Brain pericyte (primary cell): ENCODE measurements around the gene TEAD1.

ENCODE experiments used
- DNase-seq: peaks from one replicate; pipeline ENCODE4 v3.0.0-alpha.2; 2012; ENCODE audit warnings: low read depth, low spot score

Gene TEAD1

GRCh38 chr11:12707500-12707880 is 33.3 kb downstream of the TEAD1 start:
- no peak for DNase-seq

- DNase-seq, result no peak
Observed at GRCh38 chr11:12711496-12711895, 37.3 kb downstream of the TEAD1 start.

DNA sequence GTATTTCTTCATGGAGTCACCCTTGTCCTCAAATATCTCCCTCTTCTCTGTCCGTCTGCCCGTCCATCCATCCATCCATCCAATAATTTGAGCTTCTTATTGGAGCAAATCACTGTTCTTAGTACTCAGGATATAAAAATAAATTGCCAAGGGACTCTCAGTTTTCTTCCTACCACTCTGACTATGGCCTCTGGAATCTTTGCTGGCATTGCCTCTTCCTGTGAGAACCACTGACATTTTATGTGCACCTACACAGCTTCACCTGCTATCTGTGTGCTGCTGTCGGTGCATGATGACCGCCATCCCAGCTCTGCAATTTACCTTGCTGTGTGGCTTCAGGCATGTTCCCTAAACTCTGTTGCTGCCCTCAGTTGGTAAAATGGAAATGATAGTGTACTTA is 37.9 kb downstream of the TEAD1 start:
- no peak for DNase-seq

GRCh38 chr11:12715131-12715530 is 40.9 kb downstream of the TEAD1 start:
- DNase-seq, result no peak

DNA sequence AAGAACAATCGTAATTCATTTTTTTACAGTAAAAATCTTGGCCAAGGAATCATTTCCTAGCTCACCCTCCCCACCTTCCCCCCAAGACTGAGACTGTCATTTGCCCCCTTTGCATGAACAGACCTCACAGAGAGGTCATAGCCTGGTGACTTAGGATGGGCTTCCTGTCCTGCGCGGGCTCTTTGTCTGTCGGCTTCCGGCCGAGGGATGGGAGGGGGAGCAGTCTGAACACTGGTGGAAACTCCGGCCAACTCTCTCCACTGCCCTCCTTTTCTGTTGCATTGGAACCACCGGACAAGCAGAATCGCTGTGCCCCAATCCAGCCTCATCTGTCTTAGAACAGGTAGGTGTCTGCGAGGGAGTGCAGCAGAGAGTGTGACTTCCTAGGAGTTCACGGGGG is 41.7 kb downstream of the TEAD1 start:
- DNase-seq, result no peak

DNA sequence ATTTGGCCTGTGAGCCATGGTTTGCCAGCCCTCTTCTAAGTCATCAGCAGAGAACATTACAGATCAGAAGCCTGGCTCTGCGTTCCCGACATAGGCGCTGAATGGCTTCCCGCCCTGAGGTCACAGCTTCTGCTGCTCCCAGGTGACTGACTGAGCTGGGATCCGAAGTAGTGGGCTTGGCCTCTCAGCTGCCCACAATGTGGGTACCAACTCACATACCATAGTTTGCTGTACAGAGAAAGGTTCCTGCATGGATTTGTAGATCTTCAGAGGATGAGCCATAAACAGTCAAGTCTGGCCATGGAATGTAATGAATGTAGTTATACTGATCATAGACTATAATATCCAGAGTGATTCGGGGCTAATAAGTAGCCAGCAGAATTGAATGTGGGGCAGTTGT is 42.6 kb downstream of the TEAD1 start:
- DNase-seq, result no peak

DNA sequence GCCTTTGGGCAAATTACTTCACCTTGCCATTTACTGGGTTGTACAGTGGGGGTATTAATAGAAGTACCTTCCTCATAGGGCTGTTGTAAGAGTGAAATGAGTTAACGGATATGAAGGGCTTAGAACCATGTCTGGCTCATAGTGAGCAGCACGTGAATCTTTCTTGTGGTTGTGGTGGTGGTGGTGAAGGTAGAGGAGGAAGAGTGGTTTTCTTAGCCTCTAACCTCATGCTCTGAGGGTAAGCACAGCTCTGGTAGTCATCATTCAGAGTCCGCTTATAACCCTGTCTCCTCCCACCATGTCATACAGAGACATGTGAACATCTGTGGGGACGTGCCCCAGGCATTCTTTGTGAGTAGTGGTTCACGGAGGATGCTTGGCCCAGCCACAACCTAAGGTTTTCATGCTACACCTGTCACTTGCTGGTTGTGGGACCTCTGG is 43.6 kb downstream of the TEAD1 start:
- DNase-seq, result no peak

- no peak for DNase-seq
Observed at GRCh38 chr11:12719221-12719620, 45.0 kb downstream of the TEAD1 start.

DNA sequence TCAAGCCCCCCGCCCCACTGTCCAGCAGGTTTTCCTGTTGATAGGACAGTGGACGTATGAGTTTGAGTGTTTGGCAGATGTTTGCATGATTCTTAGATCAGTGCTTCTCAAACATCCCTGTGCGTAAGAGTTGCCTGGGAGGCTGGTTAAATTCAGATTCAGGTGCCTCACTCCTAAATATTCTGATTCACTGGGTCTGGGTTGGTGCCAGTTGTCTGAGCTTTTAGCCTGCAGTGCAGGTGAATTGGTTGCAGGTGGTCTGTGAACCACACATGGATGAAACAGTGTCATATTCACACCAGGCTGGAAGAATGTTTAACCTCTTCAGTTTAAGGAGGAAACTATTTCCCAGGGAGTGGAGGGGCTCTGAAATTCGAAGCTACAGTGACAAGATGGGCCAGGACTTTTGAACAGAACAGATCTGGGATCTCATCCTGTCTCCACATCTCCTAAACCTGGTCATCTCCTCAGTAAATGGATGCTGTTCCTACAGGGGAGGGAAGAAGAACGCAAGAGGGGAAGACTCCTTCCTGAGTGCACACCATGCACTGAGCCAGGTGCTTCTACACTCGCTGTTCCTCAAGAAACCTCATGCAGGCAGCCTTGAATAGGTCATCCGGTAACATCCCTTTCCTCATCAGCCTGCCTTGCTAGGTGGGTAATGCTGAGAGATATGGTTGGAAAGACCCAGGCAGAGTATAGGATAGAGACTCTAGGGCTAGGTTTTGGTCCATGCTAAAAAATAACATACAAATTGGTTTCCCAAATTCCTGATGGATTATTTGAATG is 47.8 kb downstream of the TEAD1 start:
- DNase-seq, result no peak

DNA sequence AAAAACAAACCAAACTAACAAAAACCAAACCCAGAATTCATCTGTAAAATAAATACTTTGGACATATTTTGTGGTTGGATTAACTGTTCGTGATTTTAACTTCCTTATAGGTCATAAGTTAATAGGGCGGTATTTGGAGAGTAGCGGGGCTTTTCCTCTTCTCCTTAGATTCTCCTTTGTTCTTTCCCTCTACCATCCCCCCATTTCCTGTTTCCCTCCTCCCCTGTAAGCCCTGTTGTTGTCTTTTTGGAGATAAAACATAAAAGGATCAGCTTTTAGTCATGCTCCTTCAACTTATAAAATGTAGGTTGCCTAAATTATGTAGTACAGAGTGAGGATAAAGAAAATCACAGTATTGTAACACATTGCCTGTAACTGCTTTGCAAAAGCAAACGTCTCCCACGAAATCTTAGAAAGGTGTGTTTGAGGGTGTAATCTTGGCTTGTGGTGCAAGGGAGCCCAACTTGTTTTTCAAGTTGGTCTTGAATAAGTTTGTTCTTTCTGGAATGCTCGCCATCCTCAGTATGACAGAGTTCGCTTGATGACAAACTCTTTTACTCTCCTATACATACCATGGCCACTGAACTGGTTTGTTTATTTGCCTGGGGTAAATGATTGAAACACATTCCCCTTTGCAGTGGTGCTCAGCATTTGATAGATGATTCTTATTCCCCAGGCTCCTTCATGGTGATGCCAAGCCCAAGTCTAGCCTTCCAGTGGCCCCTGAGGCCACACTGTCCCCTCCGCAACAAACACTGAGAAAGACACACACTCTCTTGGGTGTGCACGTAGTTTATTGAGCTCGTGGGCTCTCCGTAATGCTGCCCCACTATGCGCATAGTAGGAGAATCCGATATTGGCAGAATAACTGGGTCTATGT is 49.4 kb downstream of the TEAD1 start:
- DNase-seq, result no peak

DNA sequence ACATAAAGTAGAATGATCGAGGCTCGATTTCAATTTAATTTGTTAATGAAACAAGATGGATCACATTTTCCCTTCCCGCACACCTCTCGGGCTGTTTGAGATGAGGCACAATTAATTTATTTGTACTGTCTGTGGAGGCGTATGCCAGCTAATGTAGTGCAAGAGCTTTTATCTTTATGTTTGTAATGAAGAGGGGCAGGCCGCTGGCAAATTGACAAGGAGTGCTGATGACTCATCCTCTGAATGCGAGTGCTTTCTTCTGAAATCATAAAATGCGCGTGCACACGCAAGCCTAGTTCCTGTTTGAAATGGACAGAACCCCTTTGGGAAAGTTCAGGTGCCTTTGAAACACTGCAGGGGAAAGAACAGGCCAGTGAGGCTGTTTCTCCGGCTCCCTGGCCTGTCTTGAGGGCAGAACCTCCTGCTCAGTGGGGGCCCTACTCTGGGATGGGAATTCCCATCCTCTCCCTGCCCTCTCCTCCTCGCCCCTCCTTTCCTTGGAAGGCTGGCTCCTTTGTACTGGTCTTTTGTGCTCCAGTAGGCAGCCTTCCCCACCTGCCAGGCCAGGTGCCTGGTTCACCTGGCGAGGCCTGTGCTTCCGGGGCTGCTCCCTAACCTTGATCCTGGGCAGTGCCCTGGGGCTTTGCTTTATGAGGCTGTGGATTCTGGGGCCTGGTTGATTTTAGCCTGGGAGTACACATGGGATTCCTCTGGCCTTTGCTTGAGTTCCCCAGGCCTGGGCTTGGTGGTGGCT is 50.3 kb downstream of the TEAD1 start:
- peak; percentile 87 for DNase-seq

DNA sequence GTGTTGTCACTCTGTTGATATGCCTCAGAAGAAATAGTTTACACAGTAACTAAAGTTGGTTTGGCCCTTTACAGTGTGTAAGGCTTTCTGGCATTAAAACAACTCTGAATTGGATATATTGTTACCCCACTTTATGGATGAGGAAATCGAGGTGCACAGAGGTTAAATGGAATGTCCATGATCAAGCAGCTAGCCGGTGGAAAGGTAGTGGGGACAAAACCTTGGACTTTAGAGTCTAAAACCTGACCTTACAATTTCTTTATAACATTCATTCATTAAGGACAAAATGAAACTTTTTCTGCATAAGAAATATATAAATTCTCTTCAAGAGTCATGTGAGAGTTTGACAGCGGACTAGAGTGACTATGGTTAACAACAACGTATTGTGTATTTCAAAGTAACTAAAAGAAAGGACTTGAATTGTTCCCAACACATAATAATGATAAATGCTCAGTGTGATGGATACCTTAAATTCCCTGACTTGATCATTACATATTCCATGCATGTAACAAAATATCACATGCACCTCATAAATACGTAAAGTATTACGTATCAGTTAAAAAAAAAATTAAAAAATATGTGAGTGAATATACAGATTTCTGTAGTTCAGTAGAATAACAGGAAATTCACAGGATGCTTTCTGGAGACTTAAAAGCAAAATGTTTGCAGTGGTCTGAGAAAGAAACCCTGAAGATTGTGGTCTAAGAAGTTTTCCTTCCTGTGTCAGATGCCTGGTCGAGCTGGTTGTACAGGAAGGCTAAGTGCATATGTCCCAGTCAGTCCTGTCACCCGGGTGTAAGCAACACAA is 51.0 kb downstream of the TEAD1 start:
- DNase-seq, result no peak

DNA sequence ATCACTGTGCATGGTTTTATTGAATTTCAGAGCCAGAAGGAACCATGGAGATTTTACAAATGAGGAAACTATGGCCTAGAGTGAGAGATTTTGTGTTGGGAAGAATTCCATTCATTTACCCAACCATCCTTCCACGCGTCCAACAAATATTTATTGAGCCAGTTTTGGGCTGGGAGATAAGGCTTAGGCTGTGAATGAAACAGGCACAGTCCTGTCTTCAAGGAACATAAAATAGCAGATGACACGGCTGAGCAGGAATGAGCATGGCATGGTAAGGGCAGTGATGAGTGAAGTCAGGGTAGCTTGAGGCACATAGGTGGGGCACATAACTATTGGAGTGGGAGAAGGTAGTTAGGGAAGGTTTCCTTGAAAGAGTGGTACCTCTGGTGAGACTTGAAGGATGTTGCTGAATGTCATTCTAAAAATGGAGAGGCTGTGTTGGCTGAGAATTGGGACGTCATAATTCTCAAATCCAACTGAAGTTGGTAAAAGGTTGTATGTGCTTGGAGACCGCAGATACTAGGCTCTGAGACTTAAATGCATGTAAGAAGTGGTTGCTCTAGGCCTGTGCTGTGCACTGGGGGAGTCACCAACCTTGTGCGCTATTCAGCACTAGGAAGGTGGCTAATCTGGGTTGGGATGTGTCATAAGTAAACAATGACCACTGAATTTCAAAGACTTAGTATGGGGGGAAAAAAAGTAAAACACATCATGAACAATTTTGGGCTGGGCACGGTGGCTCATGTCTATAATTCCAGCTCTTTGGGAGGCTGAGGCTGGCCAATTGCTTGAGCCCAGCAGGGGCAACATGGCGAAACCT is 51.9 kb downstream of the TEAD1 start:
- no peak for DNase-seq

- no peak for DNase-seq
Observed at GRCh38 chr11:12727563-12728211, 53.5 kb downstream of the TEAD1 start.

GRCh38 chr11:12728417-12728816 is 54.2 kb downstream of the TEAD1 start:
- DNase-seq, result no peak

DNA sequence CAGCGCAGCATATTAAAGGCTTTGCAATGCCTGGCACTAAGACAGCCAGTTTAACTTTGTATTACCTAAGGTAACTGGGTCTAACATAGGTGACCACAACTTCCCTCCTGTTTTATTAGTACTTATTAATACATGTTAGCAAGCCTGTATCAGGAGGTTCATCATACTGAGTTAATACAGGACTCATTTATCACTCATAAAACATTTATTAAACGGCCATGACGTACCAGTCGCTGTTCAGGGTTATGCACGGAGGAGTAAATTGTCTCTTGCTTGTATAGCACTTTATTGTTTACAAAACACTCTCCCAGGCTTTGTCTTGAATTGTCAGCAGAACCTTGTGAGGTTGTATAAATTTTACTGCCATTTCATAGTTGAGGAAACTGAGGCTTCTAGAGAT is 55.7 kb downstream of the TEAD1 start:
- no peak for DNase-seq

- DNase-seq, result no peak
Observed at GRCh38 chr11:12731841-12732336, 57.7 kb downstream of the TEAD1 start.

- no peak for DNase-seq
Observed at GRCh38 chr11:12733091-12733490, 58.9 kb downstream of the TEAD1 start.

GRCh38 chr11:12734625-12735024 is 60.4 kb downstream of the TEAD1 start:
- DNase-seq, result no peak

GRCh38 chr11:12735262-12735661 is 61.0 kb downstream of the TEAD1 start:
- DNase-seq, result no peak
